GM12878 (cell line): ENCODE data around the gene TMPRSS6. TPM values are rescaled to one million over a fixed set of nuclear protein-coding genes. Genes with fewer than 3 reads are reported as not detected.

Experiments
- ATAC-seq: fragments of 200-7000 bp; cut with Tn5 transposase; 3 replicates; pipeline ENCODE4 v1.9.1; 2020; ENCODE audit warnings: mild to moderate bottlenecking, moderate library complexity
- BruUV-seq: library from RNA; stranded (reverse); fragments of 400-500 nt; replicated peaks from 2 replicates; lab custom pipeline; 2021; lab: Mats Ljungman, UMichigan
- CTCF ChIA-PET: fragments of 300-600 bp; sonication (Branson Sonifier 250); formaldehyde crosslinking; extraction: SDS; loops from one replicate; lab custom pipeline; 2021; ENCODE audit warnings: inconsistent platforms; lab: Yijun Ruan, JAX
- POLR2A ChIA-PET: fragments of 350-600 bp; formaldehyde crosslinking; extraction: SDS; loops from one replicate; lab custom pipeline; 2021; ENCODE audit warnings: inconsistent platforms; lab: Charles Lee
- RAD21 ChIA-PET: fragments of 300-600 bp; sonication (Branson Sonifier 250); formaldehyde crosslinking; loops from one replicate; lab custom pipeline; 2023; ENCODE audit warnings: antibody characterized with exemption; ENCODE audit not compliant: unreplicated experiment; lab: Charles Lee
- SMC1A ChIA-PET: fragments of 300-600 bp; sonication (Branson Sonifier 250); formaldehyde crosslinking; loops from one replicate; lab custom pipeline; 2023; ENCODE audit not compliant: unreplicated experiment, uncharacterized antibody; lab: Charles Lee
- DNase-seq: peaks from one replicate; pipeline ENCODE4 v3.0.0-alpha.2; 2011; ENCODE audit warnings: low read depth, low spot score
- FAIRE-seq: peaks from 3 replicates; lab custom pipeline; 2011; peaks lifted over from hg19 to GRCh38; lab: Jason Lieb, UNC
- H2AFZ ChIP-seq: 2 replicates; pipeline ENCODE4 v1.6.0; 2011; ENCODE audit warnings: low read depth, low read length, control low read depth; ENCODE audit not compliant: control insufficient read depth
- H3K27ac ChIP-seq: 2 replicates; pipeline ENCODE4 v1.5.1; 2011; ENCODE audit warnings: control low read depth; ENCODE audit not compliant: control insufficient read depth, insufficient read depth
- H3K27me3 ChIP-seq, 2 experiments: replicated peaks in 1 of 2; 2 replicates each; pipeline versions ENCODE4 v1.6.0 to v1.6.1; 2011; ENCODE audit warnings: low read length in 1 of 2; ENCODE audit not compliant: control insufficient read depth in 2 of 2, insufficient read depth in 2 of 2
- H3K36me3 ChIP-seq, 2 experiments: 2 replicates each; pipeline ENCODE4 v1.5.1; 2011; ENCODE audit warnings: low read length in 1 of 2; ENCODE audit not compliant: control insufficient read depth in 2 of 2, insufficient read depth in 2 of 2
- H3K4me1 ChIP-seq: 2 replicates; pipeline ENCODE4 v1.6.1; 2011; ENCODE audit warnings: mild to moderate bottlenecking, low read length, moderate library complexity, mixed read lengths; ENCODE audit not compliant: control insufficient read depth, insufficient read depth
- H3K4me2 ChIP-seq: 2 replicates; pipeline ENCODE4 v1.6.0; 2011; ENCODE audit warnings: control low read depth; ENCODE audit not compliant: control insufficient read depth, insufficient read depth
- H3K4me3 ChIP-seq: fragments of 200-600 bp; sonication (generic); 2 replicates; pipeline ENCODE4 v1.5.1; 2016
- H3K79me2 ChIP-seq: 2 replicates; pipeline ENCODE4 v1.6.0; 2011; ENCODE audit warnings: low read length; ENCODE audit not compliant: control insufficient read depth, insufficient read depth
- H3K9ac ChIP-seq: 2 replicates; pipeline ENCODE4 v1.8.0; 2011; ENCODE audit warnings: low read length, control low read depth, mixed read lengths; ENCODE audit not compliant: control insufficient read depth, insufficient read depth
- H3K9me3 ChIP-seq: replicated peaks from 3 replicates; pipeline ENCODE4 v1.5.1; 2011; ENCODE audit warnings: mild to moderate bottlenecking, low read length; ENCODE audit not compliant: control insufficient read depth, insufficient read depth
- H4K20me1 ChIP-seq: 2 replicates; pipeline ENCODE4 v1.6.0; 2011; ENCODE audit not compliant: control insufficient read depth, insufficient read depth
- BACH1 ChIP-seq: fragments of 450-650 bp; IDR thresholded peaks from 2 replicates; pipeline ENCODE4 v1.6.1; 2017; ENCODE audit warnings: mild to moderate bottlenecking, borderline replicate concordance
- CTCF ChIP-seq, 3 experiments: IDR thresholded peaks in 2 of 3; conservative IDR thresholded peaks in 1 of 3; 2 replicates each; pipeline ENCODE4 v1.5.1; 2011; ENCODE audit warnings: low read depth in 3 of 3, low read length in 3 of 3, mild to moderate bottlenecking in 3 of 3, control low read depth in 2 of 3, moderate library complexity in 2 of 3, inconsistent platforms in 1 of 3, mixed read lengths in 1 of 3; ENCODE audit not compliant: control insufficient read depth in 2 of 3, insufficient read depth in 1 of 3; ENCODE audit errors: extremely low read depth in 1 of 3
- FOXM1 ChIP-seq: IDR thresholded peaks from 2 replicates; pipeline ENCODE4 v1.6.1; 2012; ENCODE audit warnings: low read depth, mild to moderate bottlenecking, inconsistent platforms, low read length, moderate library complexity
- SRF ChIP-seq, 2 experiments: IDR thresholded peaks; 2 replicates each; pipeline ENCODE4 v1.6.1; 2011; ENCODE audit warnings: low read depth in 2 of 2, low read length in 2 of 2, mild to moderate bottlenecking in 1 of 2, moderate library complexity in 1 of 2
- YY1 ChIP-seq: IDR thresholded peaks from 2 replicates; pipeline ENCODE4 v1.6.1; 2011; ENCODE audit warnings: low read depth, mild to moderate bottlenecking, low read length
- WGBS: methylation state at CpG from one replicate; pipeline ENCODE4 v1.1.6; 2016; ENCODE audit warnings: low lambda C conversion rate; ENCODE audit not compliant: insufficient replicate concordance, insufficient coverage; ENCODE audit errors: missing lambda C conversion rate; 5-methylcytosine and 5-hydroxymethylcytosine counted together
- in situ Hi-C: fragments of 300-500 bp; cut with MboI; formaldehyde crosslinking; loops from 9 replicates; pipeline ENCODE4 v1.14.3; 2018; ENCODE audit warnings: mixed read lengths
- intact Hi-C: fragments of 100-400 bp; cut with micrococcal nuclease; formaldehyde crosslinking; loops from one replicate; pipeline ENCODE4 v1.14.2; 2022; ENCODE audit not compliant: unreplicated experiment
- polyA plus RNA-seq, 11 experiments: library from polyadenylated mRNA; depleted of rRNA in 4 of 11; unstranded in 6 of 11; stranded (reverse) in 5 of 11; fragments of >200 nt; fragmentation: Nextera tagmentation in 4 of 11; fragmentation: Illumina TruSeq in 1 of 11; extraction: Ambion mirVana in 4 of 11; extraction: Trizol in 1 of 11; gene quantifications; 1 replicate in 1 of 11; 2 replicates in 10 of 11; pipeline versions ENCODE4 v1.2.1 to v1.2.3, GENCODE V29; 2011 to 2016; ENCODE audit warnings: inconsistent platforms in 2 of 11, missing spikeins in 2 of 11, low read depth in 1 of 11
- total RNA-seq, 4 experiments: library from RNA; depleted of rRNA in 3 of 4; stranded (reverse); fragments of >200 nt in 3 of 4; fragmentation: Illumina TruSeq in 1 of 4; extraction: Trizol in 1 of 4; gene quantifications; 2 replicates each; pipeline versions ENCODE4 v1.2.1 to v1.2.3, GENCODE V29; 2013 to 2021

The TMPRSS6 gene
- total and polyA plus RNA-seq, 10 of the 15 experiments (the other 5 are each of a cell fraction or from before 2014, with no cell fraction given), result 0.06 to 0.69 (median 0.19) TPM; not detected in 6

- no peak for TF ChIP-seq CTCF (IDR thresholded peaks at IDR 0.05 in 2 of 3, conservative IDR thresholded peaks at IDR 0.05 in 1 of 3; ENCODE audit: control insufficient read depth in 2 of 3, extremely low read depth in 1 of 3, insufficient read depth in 1 of 3, low read depth in 3 of 3, low read length in 3 of 3)
Measured at GRCh38 chr22:37024339-37025157, 85.0 kb downstream of the TMPRSS6 start (continued).

DNA sequence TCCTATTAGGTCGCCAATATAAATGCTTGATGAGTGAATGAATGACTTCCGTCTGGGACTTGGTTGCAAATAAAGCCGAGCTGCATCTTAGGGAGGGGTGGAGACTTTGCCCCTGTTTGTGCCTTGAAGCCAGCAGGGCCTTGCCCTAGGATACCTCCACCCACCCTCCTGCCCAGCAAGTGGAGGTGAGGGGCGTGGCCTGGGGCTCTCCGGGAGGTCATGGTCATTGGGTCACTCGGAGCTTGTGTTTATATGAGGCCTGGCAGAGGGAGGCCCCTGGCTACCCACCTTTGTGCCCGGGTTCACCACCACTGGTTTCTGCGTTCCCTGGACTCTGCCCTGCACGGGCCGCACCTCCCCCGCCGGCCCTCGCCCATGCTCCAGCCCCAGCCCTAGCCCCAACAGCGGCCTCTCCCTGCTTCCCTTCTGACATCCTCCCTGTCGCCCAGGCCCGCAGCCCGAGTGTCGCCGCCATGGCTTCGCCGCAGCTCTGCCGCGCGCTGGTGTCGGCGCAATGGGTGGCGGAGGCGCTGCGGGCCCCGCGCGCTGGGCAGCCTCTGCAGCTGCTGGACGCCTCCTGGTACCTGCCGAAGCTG lies 85.7 kb downstream of the TMPRSS6 start:
- no peaks in the 10 kb centered on the region; a peak in 1 of 4 replicates for H3K36me3 ChIP-seq
- POLR2A ChIA-PET, result no interaction called here
- no peaks in the 10 kb centered on the region for H3K9me3 ChIP-seq
- CTCF ChIA-PET, result interaction anchor here (5.5 kb wide), 1 partner anchor 21 kb away, joined by 39 read pairs; no protein-coding TSS in a partner anchor
- peaks cover 8% of the 10 kb centered on the region for H3K4me1 ChIP-seq
- TF ChIP-seq BACH1 (no peak), FOXM1 (no peak), YY1 (no peak), SRF (IDR thresholded peaks at IDR 0.05; ENCODE audit: low read depth in 2 of 2, low read length in 2 of 2) (no peak)
- H3K27me3 ChIP-seq, result no peaks in the 10 kb centered on the region
- intact Hi-C loops, result no loop called here
- no peaks in the 10 kb centered on the region for H4K20me1 ChIP-seq
- in situ Hi-C loops, result no loop called here
- no TSS peak for BruUV-seq
- DNase-seq (no peak), ATAC-seq (no peak), FAIRE-seq (no peak)
- SMC1A ChIA-PET, result no interaction called here
- 98% methylated on average over 27 of the region's 34 CpGs for WGBS
- H3K27ac ChIP-seq, result no peak overlapping the region
- no peak overlapping the region for H3K4me3 ChIP-seq
- RAD21 ChIA-PET, result no interaction called here
- H2AFZ ChIP-seq, result no peak overlapping the region
- no peak overlapping the region for H3K4me2 ChIP-seq
- no peak overlapping the region for H3K9ac ChIP-seq
- peaks cover 2% of the 10 kb centered on the region; the same call in 1 of the 2 replicates for H3K79me2 ChIP-seq
